ENCODE measurements around the gene MAGI1. TPM values are rescaled to one million over a fixed set of nuclear protein-coding genes. Genes with fewer than 3 reads are reported as not detected.
"Not testable (repeated sequence)": the region's sequence is repeated elsewhere in the genome, so short reads cannot be mapped to it uniquely, and the experiment has no call there.

The MAGI1 gene
- 28.3 TPM for total RNA-seq

DNA sequence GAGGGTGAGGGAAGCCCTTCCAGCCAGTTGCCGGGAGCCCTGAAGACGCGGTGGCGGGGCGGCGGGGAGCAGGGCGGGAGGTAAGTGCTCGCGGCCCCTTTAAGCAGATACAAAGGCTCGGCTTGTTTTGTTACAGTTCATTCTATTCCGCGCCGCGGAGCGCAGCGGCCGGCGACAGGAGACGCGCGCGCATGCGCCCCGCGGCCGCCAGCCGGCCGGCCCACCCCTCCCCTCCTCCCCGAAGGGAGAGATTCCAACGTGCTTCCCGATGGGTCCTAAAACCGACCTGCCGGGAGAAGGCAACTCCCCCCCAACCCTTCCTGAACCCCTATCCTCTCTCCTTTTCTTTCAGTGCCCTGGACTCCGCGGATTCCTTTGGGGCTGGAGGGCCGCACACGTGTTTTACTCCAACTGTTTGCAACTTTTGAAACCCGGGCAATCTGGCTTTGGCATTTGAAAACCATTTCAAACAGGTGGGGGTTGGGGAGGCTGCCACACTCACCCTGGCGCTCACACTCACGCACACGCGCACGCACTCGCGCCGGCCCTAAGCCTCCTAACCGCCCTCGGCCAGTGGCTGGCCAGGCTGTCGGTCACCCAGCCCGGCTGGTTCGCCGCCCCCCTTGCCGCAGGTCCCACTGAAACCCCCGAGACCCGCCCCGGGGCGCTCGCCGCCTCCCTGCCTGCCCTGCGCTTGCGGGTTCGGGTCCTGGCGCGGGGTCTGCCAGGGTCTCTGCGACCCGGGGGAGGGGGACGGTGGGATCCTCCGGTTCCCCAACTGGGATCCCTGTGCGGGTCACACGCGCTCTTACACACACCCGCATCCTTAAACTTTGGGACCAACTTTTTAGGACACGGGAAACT, at the start of gene MAGI1:
TSS of gene MAGI1 (minus strand) at position 193 of the 864 bp plus-strand sequence. CDS start 610 bp downstream, outside the sequence.
- peak; percentile 94 for DNase-seq (ENCODE audit: low spot score)

DNA sequence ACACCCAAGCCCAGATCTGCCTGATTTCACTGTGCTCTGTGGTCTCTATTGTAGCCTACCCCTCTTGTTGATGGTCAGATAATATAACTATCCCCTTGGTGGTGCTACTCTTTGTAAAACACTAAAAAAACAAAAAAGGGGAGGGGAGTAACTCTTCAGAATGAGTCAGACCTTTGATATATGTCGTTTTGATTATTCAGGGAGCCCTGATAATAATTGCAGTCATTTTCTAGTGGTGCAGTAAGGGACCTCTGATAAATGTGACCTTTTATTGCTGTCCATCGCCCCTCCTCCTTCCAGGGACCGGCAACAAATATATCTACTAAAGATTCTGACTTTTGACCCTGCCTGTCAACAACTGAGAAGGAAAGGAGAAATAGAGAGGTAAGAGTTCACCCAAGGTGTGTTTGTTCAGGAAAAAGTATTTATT, 45.1 kb upstream of the MAGI1 start:
- peak; percentile 96 for ATAC-seq

More for the DNA sequence above, at the start of gene MAGI1:
- peak; percentile 80 for ATAC-seq

DNA sequence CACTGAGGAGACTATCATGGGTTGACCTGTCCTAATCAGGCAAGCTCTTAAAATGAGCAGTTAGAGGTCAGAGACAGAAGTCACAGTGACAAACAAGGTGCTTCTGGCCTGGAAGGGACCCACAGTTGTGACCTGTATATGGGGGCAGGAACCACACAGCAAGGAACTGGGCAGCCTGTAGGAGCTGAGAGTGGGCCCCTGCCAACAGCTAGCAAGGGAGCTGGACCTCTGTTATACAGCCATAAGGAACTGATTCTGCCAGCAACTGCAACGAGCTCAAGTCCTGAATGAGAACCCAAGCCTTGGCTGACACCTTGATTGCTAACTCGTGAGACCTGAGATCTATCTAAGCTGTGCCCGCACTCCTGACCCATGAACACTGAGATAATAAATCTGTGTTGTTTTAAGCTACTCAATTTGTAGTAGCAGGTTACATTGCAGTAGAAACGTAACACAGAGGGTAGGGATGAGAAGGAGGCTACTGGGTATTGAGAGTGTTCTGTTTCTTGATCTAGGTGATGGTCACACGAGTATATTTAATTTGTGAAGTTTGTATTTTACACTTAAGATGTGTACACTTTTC, 44.5 kb upstream of the MAGI1 start:
- peak; percentile 63 for ATAC-seq
- no peak for DNase-seq (ENCODE audit: low spot score)

More for the DNA sequence above, 45.1 kb upstream of the MAGI1 start:
- peak; percentile 53 for DNase-seq (ENCODE audit: low spot score)

DNA sequence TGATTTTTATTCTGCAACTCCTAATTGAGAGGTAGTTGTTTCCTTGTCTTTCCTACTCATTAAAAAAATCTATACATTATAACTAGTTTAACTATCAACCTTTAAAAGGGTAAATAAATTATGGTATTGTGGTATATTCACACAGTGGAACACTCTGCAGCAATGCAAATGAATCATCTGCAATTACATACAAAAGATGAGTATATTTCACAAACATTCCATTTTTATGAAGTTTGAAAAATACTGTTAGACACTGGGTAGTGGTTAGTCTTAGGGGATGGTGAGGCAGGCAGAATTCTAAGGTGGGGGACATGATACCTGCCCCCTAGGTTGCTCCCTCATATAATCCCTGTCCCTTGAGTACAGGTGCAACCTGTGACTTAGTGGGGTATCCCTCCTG, 44.0 kb upstream of the MAGI1 start:
- ATAC-seq = no peak
- no peak for DNase-seq (ENCODE audit: low spot score)

DNA sequence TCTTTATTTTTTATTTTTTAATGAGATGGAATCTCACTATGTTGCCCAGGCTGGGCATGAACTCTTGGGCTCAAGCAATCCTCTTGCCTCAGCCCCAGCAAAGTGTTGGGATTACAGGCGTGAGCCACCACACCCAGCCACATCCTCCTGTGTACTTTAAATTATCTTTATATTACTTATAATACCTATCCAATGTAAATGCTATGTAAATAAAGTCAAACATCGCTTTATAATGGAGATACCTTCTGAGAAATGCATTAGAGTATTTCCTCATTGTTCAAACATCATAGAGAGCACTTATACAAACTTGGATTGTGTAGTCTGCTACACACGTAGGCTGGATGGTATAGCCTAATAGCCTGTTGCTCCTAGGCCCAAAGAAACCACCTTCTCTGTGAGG, 41.4 kb upstream of the MAGI1 start:
- DNase-seq (ENCODE audit: low spot score) = no peak

DNA sequence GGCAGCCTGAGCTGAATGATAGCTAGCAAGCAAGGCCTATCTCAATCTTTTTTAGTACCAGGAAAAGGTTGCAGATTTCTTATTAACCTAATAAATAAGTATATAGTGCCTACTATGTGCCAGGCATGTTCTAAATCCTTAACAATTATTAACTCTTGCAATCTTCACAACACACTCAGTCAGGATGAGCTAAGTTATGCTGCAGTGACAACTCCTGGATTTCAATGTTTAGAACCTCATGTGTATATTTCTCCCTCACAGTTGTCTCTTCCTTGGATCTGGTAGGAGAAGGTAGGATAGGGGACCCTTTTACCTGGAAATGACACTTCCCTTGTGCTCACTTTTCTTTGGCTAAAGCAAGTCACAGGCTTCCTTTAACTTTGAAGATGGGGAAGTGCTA, 39.3 kb upstream of the MAGI1 start:
- no peak for ATAC-seq
- no peak for DNase-seq (ENCODE audit: low spot score)

More for the DNA sequence above, 41.4 kb upstream of the MAGI1 start:
- no peak for ATAC-seq

DNA sequence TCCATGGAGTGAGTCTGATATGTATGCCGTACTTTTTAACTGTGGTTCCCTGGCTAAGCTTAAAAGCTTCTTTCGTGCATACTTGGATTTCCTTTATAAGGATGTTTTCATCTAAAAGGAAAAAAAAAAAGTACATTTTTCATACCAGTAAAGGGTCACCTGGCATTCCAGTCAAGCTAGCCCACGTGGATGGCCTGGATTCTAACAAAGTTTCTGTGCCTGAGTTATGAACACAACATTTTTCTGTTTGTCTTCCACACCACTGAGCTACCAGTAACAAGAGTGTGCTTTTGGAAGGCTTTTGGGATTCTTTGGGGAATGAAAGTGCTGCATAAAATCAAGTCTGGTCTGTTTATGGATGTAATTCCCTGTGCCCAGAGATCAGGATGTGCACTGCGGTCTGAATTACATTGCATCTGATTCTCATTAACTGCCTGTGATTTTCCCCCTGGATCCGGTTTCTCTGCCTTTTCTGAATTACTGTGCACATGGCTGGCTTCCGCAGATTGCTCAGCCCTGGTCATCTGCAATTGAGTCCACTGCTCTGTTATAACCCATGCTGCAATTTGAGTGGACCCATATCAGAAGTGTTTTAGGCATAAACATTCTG, 38.2 kb upstream of the MAGI1 start:
- ATAC-seq (no peak), DNase-seq (ENCODE audit: low spot score) (no peak)

DNA sequence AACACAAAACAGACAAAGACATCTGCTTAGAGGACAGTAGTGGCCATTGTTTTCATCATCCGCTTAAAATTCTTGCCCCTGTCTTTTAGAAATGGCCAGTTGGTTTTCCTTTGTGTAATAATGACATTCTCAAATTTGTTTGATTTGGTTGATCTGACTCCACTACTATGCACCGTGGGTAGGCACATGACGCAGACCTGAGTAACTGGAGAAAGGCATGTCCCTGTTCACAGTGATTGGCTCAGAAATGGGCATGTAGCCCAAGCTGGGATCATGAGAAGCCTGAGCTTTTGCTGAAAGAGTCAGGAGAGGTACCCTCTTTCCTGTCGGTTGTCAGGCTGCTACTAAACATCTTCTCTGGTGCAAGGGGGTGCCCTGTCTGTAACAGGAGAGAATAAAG, 36.6 kb upstream of the MAGI1 start:
- ATAC-seq = no peak

DNA sequence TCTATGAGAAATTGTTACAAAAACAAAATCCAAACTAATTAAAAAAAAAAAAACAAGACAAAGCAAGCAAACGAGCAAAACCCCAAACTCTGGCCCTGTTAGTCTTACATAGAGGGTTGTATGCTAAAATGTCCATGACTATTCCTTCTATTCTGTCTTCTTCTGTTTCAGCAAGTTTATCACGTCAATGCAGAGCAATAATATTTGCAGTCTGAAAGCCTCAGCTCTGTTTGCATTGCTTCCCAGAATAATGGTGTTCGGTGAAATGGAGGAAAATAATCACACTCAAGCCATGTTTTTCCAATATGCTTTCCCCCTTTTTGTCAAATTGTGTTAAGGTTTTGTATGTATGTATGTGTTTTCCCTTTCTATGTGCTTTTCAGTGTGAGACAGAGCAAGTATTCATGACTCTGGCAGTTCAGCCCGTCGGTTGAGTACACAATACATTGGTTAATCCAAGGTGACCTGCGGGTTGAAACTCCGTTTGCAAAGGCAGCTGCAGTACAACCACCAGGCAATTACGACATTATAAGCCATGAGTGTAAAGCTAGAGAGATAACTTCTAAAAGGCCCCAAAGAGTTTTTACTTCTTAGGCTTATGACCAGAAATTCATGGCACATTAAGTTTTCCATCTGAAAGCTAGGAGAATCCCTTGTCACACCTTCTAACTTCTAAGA, 34.9 kb upstream of the MAGI1 start:
- DNase-seq (ENCODE audit: low spot score) (peak; percentile 80), ATAC-seq (peak; percentile 97)

More for the DNA sequence above, 36.6 kb upstream of the MAGI1 start:
- no peak for DNase-seq (ENCODE audit: low spot score)

DNA sequence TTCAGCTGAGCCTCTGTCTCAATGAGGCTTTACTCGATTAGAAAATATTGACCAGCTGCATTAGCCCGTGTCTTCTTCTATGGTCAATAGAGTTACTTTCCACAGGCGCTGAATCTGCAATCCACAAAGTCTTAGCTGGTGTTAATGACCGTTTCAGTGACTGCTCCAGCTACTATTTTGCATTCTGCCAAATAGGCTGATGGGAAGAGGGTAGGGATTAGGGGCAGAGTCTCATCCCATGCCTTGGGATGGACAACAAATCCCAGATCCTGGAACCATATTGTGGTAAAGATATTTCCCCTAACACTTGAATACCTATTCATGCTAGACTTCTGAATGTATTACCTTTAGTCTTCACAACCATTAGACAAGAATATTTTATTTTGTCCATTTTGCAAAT, 29.5 kb upstream of the MAGI1 start:
- no peak for DNase-seq (ENCODE audit: low spot score)
- ATAC-seq = no peak

DNA sequence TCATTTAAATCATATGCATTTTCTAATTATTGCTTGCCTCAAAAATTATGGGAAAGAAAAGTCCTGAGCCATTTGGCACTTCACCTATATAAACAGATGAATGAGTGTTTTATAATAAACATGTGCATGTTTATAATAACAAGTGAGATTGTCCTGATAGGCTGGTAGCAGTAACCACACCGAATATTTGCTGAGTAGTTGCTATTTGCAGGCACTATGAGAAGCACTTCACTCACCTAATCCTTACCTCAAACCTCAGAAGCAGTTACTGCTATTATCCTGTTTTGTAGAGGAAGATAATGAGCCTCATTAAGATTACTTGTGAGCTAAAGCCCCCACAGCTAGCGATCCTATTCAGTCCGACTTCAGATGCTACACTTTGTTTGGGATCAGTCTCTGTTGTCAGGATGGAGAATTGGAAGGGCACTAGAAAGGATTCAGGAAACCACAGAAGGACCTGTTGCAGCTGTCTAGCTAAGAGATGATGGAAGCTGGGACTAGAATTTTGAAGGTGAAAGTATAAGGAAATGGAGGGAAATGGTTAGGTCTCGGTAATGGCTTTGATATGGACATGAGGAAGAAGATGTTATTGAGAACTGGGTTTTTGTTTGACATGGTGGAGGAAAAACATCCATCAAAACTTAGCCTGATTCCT, 28.4 kb upstream of the MAGI1 start:
- DNase-seq (ENCODE audit: low spot score) (no peak), ATAC-seq (no peak)

DNA sequence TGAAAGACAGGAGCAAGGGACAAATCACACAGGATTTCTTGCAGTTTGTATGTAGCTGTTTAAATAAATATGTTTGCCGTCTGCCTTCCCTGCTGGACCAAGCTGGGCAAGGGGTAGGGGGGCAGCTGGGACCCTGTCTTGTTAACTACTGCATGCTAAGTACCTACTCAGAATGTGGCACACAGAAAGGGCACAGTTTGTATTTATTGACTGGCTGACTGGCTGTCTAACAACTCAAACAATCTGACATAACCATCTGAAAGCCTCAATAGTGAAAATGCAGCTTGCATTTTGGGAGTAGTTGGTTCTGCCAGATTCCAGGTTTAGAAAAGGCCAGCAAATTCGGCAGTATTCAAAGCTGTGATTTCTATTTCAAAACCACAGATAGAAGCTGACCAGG, 16.6 kb upstream of the MAGI1 start:
- ATAC-seq = peak; percentile 86

DNA sequence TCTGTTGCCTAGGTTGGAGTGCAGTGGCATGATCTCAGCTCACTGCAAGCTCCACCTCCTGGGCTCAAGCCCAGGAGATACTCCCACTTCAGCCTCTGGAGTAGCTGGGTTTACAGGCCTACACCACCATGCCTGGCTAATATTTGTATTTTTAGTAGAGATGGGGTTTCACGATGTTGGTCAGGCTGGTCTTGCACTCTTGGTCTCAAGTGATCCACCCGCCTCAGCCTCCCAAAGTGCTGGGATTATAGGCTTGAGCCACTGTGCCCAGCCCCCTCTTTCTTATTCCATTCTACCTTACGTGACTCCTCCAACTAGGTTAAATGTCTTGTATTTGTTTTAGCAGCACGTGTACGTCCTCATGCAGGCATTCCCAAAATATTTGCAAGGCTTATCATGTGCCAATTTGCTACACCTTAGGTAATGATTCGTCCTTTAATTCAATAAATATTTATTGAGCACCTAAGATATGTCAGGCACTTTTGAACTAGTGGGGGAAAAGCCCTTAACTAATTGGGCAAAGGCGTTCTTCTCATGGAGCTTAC, 14.9 kb upstream of the MAGI1 start:
- DNase-seq (ENCODE audit: low spot score) (peak; percentile 53), ATAC-seq (peak; percentile 86)

More for the DNA sequence above, 16.6 kb upstream of the MAGI1 start:
- no peak for DNase-seq (ENCODE audit: low spot score)

DNA sequence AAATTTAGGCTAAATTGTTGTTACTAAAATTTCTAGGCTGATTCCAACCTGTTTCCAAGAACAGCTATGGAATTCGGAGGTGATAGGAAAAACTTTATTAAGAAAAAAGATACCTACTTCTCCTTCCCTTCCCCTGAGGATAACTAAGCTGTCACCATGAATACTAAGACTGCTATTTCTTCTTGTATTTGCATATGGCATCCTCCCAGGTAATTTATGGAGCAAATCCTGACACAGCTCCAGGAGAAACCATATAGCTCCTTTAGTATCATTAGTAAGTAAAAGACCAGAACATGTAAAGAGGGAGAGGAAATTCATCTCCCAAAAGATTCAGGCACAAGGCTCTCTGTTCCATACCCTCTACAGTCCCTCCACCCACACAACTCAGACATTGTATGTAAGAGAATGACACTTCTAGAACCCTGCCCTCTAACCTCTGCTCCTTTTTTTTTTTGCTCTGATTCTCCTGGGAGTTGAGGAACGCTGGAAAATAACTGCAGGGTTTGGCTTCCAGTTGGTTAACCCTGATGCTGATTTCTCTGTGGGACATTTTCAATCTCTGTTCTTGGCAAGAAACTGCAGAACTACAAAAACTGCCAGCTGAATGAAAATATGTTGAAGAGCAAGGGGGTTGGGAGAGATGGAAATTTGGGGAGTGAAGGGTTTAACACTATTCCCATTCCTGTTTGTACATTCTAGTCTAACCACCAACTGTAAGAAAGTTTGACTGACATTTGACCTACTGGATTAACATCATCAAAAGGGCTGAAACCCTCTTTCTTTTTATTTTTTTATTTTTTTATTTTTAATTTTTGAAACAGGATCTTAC, 14.2 kb upstream of the MAGI1 start:
- DNase-seq (ENCODE audit: low spot score) (no peak), ATAC-seq (peak; percentile 3)

DNA sequence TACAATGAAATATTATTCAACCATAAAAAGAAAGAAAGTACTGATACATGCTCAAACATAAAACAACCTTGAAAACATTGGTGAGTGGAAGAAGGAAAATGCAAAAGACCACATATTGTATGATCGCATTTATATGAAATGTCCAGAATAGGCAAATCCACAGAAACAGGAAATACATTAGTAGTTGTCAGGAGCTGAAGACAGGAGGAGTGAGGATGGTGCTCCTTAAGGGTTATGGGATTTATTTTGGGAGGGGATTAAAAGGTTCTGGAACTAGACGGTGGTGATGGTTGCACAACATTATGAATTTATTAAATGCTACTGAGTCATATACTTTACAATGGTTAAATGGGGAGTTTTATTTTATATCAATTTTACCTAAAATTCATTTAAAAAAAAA, 12.1 kb upstream of the MAGI1 start:
- DNase-seq (ENCODE audit: low spot score) = no peak
- no peak for ATAC-seq

DNA sequence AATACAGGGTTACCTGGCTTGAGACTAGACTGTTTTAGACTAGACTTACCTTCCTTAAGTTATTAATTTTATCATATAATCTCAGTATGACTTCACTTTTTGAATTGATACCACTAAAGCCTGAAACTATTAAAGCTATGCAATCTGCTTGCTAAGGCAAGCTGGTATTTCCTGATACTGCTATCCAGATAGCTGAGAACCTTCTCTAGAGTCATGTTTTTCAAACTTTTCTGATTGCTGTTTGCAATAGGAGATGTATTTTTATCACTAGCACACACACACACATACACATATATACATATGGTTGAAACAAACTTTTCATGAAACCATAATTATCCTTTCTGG, 9.3 kb upstream of the MAGI1 start:
- DNase-seq (ENCODE audit: low spot score) (no peak), ATAC-seq (no peak)

DNA sequence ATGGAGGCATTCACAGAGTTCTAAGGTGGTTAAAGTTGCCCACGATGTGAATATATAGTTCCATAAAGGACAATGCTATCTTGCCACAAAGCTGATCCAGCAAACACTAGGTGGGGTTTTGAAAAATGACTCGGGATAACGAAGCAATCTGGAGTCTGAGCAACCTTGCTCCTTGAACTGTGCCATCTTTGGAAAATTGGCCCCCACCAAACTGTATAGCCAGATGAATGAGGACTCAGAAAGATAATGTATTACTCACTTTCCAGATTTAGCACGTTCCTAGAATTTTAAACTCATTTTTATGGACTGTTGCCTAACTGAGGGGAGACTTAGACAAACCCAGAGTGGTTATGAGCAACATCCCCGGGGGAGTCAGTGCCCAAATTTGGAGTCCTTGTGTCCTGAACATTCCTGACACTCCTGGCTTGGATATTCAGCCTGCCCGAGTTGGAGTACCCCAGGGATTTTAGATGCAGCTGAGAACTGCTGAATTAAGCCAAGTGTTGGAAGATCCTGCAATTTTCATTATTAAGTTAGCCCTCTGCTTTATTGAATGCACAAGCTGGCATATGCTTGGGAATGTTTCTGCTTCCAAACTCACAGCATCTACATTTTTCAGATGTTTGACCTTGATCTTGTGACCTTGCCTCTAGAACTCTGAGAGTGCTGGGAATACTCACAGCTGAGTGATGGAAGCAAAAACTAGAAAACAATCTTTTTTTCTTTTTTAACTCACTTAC, 8.8 kb upstream of the MAGI1 start:
- ATAC-seq (no peak), DNase-seq (ENCODE audit: low spot score) (no peak)

DNA sequence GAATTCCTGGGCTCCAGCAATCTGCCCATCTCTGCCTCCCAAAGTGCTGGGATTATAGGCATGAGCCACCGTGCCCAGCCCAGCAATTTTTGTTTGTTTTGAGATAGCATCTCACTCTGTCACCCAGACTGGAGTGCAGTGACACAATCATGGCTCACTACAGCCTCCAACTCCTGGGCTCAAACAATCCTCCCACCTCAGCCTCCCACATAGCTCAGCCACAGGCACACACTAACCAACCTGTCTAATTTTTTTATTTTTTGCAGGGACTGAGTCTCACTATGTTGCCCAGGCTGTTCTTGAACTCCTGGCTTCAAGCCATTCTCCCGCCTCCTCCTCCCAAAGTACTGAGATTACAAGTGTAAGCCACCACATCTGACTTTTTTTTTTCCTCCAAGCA, 7.6 kb upstream of the MAGI1 start:
- not testable (repeated sequence) for ATAC-seq; DNase-seq (ENCODE audit: low spot score)

DNA sequence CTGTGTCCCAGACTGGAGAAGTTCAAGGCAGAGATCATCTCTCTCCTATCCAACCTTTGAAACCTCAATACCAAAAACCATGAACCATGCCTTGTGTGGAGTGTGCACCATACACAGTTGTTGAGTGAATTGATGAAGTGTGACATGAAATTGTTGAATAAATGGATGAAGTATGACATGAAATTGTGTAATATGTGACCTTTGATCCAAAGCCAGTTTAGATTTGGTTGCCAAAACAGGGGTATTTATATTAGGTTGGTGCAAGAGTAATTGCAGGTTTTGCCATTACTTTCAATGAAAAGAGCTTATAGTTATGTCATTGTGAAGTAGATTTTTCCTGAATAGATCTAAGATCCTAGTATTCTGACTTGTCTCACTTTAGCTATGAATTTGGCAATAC, 3.1 kb upstream of the MAGI1 start:
- no peak for ATAC-seq
- DNase-seq (ENCODE audit: low spot score) = no peak
